HG03575 (cell line): Measurements from ENCODE around the gene EPAS1.

Experiments
- ATAC-seq: cut with Tn5 transposase; IDR thresholded peaks from one replicate; pipeline ENCODE4 v1.9.1; 2021; ENCODE audit not compliant: unreplicated experiment, insufficient number of reproducible peaks, low FRiP score; ENCODE audit errors: extremely low read depth

Gene EPAS1

DNA sequence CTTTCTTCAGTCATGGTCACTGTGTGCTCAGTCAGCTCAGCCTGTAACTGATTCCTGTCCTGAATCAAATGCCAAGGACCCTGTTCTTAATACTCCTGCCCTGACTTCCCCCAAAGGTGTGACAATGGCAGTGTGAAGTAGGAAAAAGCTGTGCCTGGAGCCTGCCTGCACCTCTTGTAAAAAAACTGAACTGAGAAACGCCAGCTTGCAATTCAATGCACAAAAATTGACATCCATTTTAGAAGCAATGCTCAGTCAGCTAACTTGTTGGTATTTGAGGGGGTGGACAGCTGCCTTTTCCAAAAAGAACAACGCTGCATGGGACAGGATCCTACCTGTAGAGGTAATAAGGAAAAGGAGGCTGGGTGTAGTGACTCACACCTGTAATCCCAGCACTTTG, 115.9 kb downstream of the EPAS1 start:
- ATAC-seq, result no peak

GRCh38 chr2:46413631-46414030, 116.4 kb downstream of the EPAS1 start:
- no peak for ATAC-seq

DNA sequence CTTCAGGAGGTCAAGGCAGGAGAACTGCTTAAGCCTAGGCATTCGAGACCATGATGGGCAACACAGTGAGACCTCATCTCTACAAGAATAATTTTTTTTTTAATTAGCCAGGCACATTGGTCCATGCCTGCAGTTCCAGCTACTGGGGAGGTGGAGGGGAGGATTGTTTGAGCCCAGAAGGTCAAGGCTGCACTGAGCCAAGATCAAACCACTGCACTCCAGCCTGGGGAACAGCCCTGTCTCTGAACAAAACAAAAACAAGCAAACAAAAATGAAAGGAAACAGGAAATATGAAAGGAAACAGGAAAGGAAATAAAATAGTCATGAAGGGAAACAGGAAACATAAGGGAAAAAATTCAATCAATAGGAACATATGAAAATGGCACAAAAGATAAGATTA, 117.5 kb downstream of the EPAS1 start:
- no peak for ATAC-seq

DNA sequence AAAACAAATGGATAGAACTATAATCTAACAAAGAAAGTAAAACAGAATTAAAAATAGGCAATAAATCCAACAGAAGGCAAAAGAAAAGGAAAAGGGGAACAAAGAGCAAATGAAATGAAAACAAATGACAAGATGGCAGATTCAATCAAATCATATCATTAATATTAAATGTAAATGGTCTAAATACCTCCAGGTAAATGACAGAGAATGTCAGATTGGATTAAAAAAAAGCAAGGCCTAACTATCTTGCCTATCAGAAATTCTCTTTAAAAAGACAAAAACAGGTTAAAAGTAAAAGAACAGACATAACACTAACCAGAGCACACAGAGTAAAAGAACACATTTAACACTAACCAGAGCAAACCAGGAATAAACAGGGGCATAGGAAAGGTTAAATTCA, 119.1 kb downstream of the EPAS1 start:
- no peak for ATAC-seq

- ATAC-seq, result no peak
Observed at GRCh38 chr2:46416739-46417403, 119.7 kb downstream of the EPAS1 start.

GRCh38 chr2:46420945-46421344, 123.7 kb downstream of the EPAS1 start:
- ATAC-seq, result no peak

GRCh38 chr2:46421361-46421760, 124.2 kb downstream of the EPAS1 start:
- ATAC-seq, result no peak

DNA sequence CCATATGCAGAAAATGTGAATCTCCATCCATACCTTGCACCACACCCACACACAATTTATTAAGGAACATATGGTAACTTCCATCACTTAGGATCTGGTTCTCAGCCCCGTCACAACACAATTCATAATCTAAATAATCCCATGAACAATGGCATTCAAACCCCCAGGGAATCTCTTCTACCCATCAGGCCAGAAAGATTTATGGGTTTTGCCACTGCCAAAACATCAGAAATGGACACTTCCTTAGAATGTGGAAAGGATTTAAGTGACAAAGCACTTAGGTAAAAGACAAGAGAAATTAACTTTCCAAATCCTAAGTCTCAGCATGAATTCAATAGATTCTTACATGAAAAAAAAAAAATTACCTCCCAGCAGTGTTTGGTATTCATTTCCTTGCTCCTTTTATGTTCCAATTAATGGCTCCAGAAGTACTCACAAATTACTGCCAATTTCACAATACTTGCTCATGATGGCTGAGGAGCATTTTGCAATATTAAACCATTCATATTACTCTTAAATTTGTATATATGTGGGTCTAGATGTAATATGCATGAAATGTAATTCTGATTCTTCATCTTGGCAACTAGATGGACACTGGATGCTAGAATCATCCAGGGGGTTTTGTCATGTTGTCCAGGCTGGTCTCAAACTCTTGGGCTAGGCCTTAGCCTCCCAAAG, 125.6 kb downstream of the EPAS1 start:
- ATAC-seq, result no peak

- no peak for ATAC-seq
Observed at GRCh38 chr2:46424937-46425336, 127.7 kb downstream of the EPAS1 start.

- no peak for ATAC-seq
Observed at GRCh38 chr2:46428911-46429436, 131.8 kb downstream of the EPAS1 start.

DNA sequence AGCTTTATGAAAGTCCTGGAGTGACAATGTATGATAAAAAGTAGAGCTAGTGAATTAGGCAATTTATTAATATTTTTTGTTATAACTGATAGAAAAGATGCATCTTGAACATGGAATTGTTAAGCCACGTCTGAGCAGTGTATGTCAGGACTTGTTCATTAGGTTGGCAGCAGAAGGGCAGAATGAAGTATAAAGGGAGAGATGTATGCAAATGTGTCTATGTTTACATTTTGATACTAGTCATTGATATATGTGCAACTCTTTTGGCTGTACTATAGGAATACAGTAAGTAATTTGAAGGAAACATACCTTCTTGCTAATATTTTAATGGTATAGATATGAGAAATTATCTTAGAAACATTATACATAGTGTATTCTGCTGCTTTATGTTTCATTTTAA, 133.2 kb downstream of the EPAS1 start:
- no peak for ATAC-seq

DNA sequence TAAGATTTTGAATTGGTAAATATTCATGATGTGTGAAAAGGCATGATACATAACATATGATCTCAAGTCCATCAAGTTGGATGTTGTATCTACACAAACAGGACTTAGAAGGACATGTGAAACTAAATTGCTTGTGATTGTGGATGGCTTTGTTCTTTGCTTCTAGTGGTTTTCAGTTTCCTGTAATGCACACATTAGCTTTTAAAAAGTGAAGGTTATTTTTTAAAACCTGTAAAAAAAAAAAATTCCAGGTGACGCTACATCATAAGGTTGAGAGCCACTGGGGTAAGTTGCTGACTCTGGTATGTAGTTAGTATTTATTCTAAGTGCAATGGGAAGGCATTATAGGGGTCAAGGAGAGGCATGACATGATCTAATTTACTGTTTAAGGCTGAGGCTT, 133.8 kb downstream of the EPAS1 start:
- no peak for ATAC-seq

DNA sequence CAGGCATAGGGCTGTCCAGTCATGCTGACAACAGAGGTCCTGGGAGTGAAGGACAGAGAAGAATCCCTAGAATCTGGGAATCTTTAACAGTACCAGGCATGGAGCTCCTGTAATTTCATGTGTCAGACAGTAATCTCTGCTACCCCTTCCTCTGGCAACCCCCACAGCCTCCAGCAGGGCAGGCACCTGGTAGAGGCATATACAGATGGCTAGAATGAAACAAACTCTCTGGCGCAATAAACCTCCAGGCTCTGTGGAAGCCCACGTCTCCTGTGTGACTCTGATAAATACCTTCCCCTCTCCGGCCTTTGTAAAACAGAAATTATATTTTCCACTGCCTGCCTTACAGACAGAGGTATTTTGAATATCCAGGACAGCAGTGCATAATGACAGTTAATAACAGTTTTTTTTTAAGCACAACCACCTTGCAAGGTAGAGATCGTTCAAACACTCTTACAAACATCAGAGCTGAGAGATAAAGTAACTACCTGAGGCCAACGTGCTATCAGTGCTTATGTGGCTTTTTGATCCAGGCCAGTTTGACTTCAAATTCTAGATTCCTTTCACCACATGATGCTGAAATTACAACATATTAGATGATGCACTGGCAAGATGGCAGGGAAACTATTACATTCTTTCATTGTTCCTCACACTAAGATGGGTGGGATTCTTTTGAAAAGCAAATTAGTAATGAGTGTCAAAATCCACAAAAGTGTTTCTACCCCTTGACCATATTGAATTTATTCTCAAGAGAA, 134.5 kb downstream of the EPAS1 start:
- ATAC-seq, result no peak

GRCh38 chr2:46434851-46435273, 137.7 kb downstream of the EPAS1 start:
- ATAC-seq, result no peak

DNA sequence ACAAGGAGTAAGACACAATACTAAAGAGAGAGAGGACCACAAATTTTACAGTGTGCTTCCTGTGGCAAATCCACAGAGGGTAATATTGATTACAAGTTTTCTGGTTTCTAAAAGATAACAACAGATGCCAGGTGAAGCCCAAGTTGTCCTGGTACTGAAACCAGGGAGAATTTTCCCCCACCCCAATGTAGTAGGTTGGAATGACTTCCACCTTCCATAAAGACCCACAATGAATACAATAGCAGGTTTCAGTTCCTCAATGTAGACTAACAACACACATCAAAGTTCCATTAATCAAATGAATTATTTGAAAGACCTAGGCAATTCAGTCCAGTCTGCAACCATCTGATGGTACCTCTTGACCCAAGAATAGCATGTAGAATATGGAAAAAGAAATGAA, 138.1 kb downstream of the EPAS1 start:
- no peak for ATAC-seq

DNA sequence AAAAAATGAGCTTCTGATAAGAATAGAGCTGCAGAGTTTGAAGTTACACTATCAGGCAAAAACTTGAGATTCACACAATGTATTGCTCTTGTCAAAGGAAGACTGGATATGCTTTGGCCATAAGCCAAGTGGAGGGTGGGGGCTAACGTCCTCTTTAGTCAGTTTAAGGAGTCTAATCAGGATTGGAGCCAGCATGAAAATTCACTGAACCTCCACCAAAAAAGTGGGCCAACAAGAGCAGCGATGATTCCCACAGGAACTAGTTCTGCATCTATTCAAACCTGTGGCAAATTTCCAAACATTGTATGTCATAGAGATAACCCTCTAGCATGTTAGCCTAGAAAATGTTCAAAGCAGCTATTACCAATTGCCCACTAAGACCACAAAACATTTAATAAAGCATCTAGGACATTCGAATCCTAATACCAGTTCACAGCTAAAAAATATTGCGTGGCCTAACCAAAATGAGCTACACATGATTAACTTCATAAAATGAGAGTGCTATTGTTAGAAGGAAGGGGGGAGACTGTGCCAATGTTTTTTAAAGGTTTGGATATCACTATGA, 138.7 kb downstream of the EPAS1 start:
- no peak for ATAC-seq
